Measurements from ENCODE around the gene COL23A1. TPM values are rescaled to one million over a fixed set of nuclear protein-coding genes. Genes with fewer than 3 reads are reported as not detected.

COL23A1 gene
- total and polyA plus RNA-seq, 2 of the 8 experiments (the other 6 are each of a cell fraction or from before 2014, with no cell fraction given): 3.1 to 4.7 TPM

- H2AK5ac ChIP-seq (ENCODE audit: low read depth, low read length): no peak overlapping the region
- no peak overlapping the region for H3K9ac ChIP-seq (replicated peaks in 1 of 4; ENCODE audit: extremely low read depth in 1 of 4, low read depth in 3 of 4, low read length in 3 of 4)
- no peak overlapping the region for H3K56ac ChIP-seq (replicated peaks; ENCODE audit: insufficient read length, low read depth, low read length)
- H2BK120ac ChIP-seq (replicated peaks; ENCODE audit: low read depth, low read length): no peak overlapping the region
- no peak overlapping the region for H4K91ac ChIP-seq (replicated peaks; ENCODE audit: insufficient read length, low read length)
- no peak overlapping the region for H2AFZ ChIP-seq (ENCODE audit: low read length)
- H3K4me1 ChIP-seq (replicated peaks in 1 of 4; ENCODE audit: control insufficient read depth in 3 of 4, insufficient read depth in 4 of 4, low read length in 3 of 4): no peaks in the 10 kb centered on the region; a peak in 1 of 7 replicates
- H3K79me2 ChIP-seq (ENCODE audit: control insufficient read depth in 1 of 2, insufficient read depth in 2 of 2, low read length in 2 of 2): no peaks in the 10 kb centered on the region
- 92% methylated on average over 8 of the region's 10 CpGs; no CpG with 5 or more reads in 1 of the 2 experiments for WGBS, 2 experiments (ENCODE audit: extremely low coverage in 1 of 2, insufficient coverage in 1 of 2, insufficient read length in 1 of 2, insufficient replicate concordance in 2 of 2, low coverage in 1 of 2, low lambda C conversion rate in 2 of 2, missing lambda C conversion rate in 1 of 2)
- 0 out of 7 replicates have a peak, but pooled peaks cover 0 to 2% (median 0%) of the 10 kb centered on the region in 4 experiments for H3K27me3 ChIP-seq (replicated peaks in 1 of 4; ENCODE audit: control insufficient read depth in 3 of 4, extremely low read depth in 1 of 4, insufficient read depth in 3 of 4, low read length in 3 of 4)
- H3K9me3 ChIP-seq (ENCODE audit: insufficient read depth in 2 of 2, low read depth in 1 of 2, low read length in 1 of 2): no peaks in the 10 kb centered on the region
- no peak overlapping the region for H2BK12ac ChIP-seq (ENCODE audit: low read depth, low read length)
- H4K8ac ChIP-seq (ENCODE audit: extremely low read depth, insufficient read depth, low read length): no peak overlapping the region
- no peak overlapping the region for H3K14ac ChIP-seq (ENCODE audit: insufficient read length)
- ChIA-PET POLR2A (ENCODE audit: partially characterized antibody) (interaction anchor here (1.3 to 1.6 kb wide), 2 partner anchors 8 to 36 kb away, joined by 3 to 4 read pairs; no protein-coding TSS in a partner anchor), CTCF (ENCODE audit: partially characterized antibody) (interaction anchor here (1.0 to 3.6 kb wide), 6 partner anchors 9 to 1155 kb away, joined by 3 to 14 read pairs (median 3); no protein-coding TSS in a partner anchor)
- H3K23me2 ChIP-seq (ENCODE audit: low read depth, low read length): peaks cover 6% of the 10 kb centered on the region; the same call in 1 of the 2 replicates
- no peak overlapping the region for H4K5ac ChIP-seq (ENCODE audit: insufficient read length, low read depth, low read length)
- H2BK15ac ChIP-seq (ENCODE audit: low read length): no peak overlapping the region
- H2BK20ac ChIP-seq (ENCODE audit: low read length): no peak overlapping the region
- no peaks in the 10 kb centered on the region for H3K79me1 ChIP-seq (ENCODE audit: low read depth, low read length)
- H3K27ac ChIP-seq (ENCODE audit: low read depth, low read length): no peak overlapping the region
- H4K20me1 ChIP-seq (replicated peaks in 1 of 2; ENCODE audit: control insufficient read depth in 1 of 2, insufficient read depth in 2 of 2, low read length in 2 of 2): peaks cover 0 to 2% of the 10 kb centered on the region in 2 experiments
- no peak overlapping the region for H3K4me2 ChIP-seq (ENCODE audit: insufficient read depth in 1 of 2, low read depth in 2 of 2, low read length in 2 of 2)
- H3K18ac ChIP-seq (ENCODE audit: extremely low read depth, low read length): no peak overlapping the region
- H2BK5ac ChIP-seq (ENCODE audit: low read depth, low read length): no peak overlapping the region
- no peak overlapping the region for H3K4me3 ChIP-seq (ENCODE audit: extremely low read depth in 1 of 4, insufficient read depth in 2 of 4, low read depth in 3 of 4, low read length in 4 of 4)
- DNase-seq (ENCODE audit: low read depth in 1 of 2, low spot score in 2 of 2) (no peak), FAIRE-seq (no peak)
- H3K4ac ChIP-seq (replicated peaks; ENCODE audit: insufficient read length, low read depth, low read length): no peak overlapping the region
- no peaks in the 10 kb centered on the region for H3K36me3 ChIP-seq (ENCODE audit: control insufficient read depth in 2 of 4, insufficient read depth in 4 of 4, low read length in 3 of 4)
- no peak overlapping the region for H3K23ac ChIP-seq (ENCODE audit: insufficient read length)
- TF ChIP-seq ASH2L (IDR thresholded peaks at IDR 0.05; ENCODE audit: low read length) (no peak), EZH2 (IDR thresholded peaks at IDR 0.05; ENCODE audit: low read depth, low read length, severe bottlenecking) (no peak), EGR1 (IDR thresholded peaks at IDR 0.05; ENCODE audit: borderline replicate concordance, low read depth, low read length) (no peak), MAFK (IDR thresholded peaks at IDR 0.05; ENCODE audit: low read depth, low read length) (no peak), POU5F1 (IDR thresholded peaks at IDR 0.05; ENCODE audit: low read depth, low read length) (no peak), KDM1A (IDR thresholded peaks at IDR 0.05; ENCODE audit: borderline replicate concordance, low read length) (no peak), HDAC2 (IDR thresholded peaks at IDR 0.05; ENCODE audit: borderline replicate concordance in 1 of 2, low read depth in 2 of 2, low read length in 2 of 2) (no peak), SIRT6 (IDR thresholded peaks at IDR 0.05; ENCODE audit: low read length) (no peak), JUN (IDR thresholded peaks at IDR 0.05; ENCODE audit: low read depth, low read length) (no peak), TAF1 (IDR thresholded peaks at IDR 0.05; ENCODE audit: low read depth, low read length) (no peak), NANOG (IDR thresholded peaks at IDR 0.05; ENCODE audit: insufficient read depth, low read depth, low read length, poor library complexity, severe bottlenecking) (no peak), TBP (IDR thresholded peaks at IDR 0.05; ENCODE audit: low read depth, low read length) (no peak)
- TF ChIP-seq, protein P1, sequence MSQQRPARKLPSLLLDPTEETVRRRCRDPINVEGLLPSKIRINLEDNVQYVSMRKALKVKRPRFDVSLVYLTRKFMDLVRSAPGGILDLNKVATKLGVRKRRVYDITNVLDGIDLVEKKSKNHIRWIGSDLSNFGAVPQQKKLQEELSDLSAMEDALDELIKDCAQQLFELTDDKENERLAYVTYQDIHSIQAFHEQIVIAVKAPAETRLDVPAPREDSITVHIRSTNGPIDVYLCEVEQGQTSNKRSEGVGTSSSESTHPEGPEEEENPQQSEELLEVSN (IDR thresholded peaks at IDR 0.05): no peak
Measured at GRCh38 chr5:178266581-178266980, 323.6 kb downstream of the COL23A1 start.

Measured in H1 (cell line).